GM12865 (cell line): ENCODE measurements around the gene APOBEC2.
A peak's percentile ranks its signal among the peaks of the same experiment; 100 is the strongest.
"Not testable (repeated sequence)": the region's sequence is repeated elsewhere in the genome, so short reads cannot be mapped to it uniquely, and the experiment has no call there.

ENCODE experiments used
- DNase-seq: peaks from one replicate; pipeline ENCODE4 v3.0.0; 2010; ENCODE audit warnings: low read depth
- H3K4me3 ChIP-seq: 2 replicates; pipeline ENCODE4 v1.5.1; 2011; ENCODE audit warnings: mild to moderate bottlenecking, low read depth, low read length, control low read depth
- CTCF ChIP-seq: IDR thresholded peaks from 2 replicates; pipeline ENCODE4 v1.5.1; 2011; ENCODE audit warnings: low read length, control low read depth, low read depth, inconsistent platforms; ENCODE audit not compliant: insufficient read depth; ENCODE audit errors: missing control alignments

APOBEC2 gene

GRCh38 chr6:41053041-41053440 lies at the start of gene APOBEC2:
APOBEC2 (plus strand) TSS chr6:41053202; CDS start chr6:41053348, 146 bp downstream.
- no peak for DNase-seq
- no peak for TF ChIP-seq CTCF
- H3K4me3 ChIP-seq = no peak within 1 kb of the TSS

DNA sequence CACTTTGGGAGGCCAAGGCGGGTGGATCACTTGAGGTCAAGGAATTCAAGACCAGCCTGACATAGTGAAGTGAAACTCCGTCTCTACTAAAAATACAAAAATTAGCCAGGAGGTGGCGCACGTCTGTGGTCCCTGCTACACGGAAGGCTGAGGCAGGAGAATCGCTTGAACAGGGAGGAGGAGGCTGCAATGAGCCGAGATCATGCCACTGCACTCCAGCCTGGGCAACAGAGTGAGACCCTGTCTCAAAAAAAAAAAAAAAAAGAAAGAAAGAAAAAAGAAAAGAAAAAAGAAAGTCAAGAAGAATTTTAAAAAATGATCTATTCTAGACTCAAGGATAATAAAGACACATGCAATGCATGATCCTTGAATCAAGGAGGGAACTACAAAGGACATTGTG lies 46.8 kb upstream of the APOBEC2 start:
- H3K4me3 ChIP-seq = not testable (repeated sequence)
- peak; percentile 38 for TF ChIP-seq CTCF
- DNase-seq = peak; percentile 54

DNA sequence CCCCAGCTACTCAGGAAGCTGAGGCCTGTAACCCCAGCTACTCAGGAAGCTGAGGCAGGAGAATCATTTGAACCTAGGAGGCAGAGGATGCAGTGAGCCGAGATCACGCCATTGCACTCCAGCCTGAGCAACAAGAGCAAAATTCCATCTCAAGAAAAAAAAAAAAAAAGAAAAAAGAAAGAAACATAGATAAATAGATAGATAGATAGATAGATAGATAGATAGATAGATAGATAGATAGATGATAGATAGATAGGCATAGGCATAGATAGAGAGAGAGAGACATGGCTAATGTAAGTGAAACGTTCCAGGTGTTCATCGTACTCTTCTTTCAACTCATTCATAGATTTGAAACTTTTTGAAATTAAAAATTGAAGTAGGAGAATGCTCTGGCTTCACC lies 46.0 kb upstream of the APOBEC2 start:
- DNase-seq, H3K4me3 ChIP-seq: not testable (repeated sequence)

DNA sequence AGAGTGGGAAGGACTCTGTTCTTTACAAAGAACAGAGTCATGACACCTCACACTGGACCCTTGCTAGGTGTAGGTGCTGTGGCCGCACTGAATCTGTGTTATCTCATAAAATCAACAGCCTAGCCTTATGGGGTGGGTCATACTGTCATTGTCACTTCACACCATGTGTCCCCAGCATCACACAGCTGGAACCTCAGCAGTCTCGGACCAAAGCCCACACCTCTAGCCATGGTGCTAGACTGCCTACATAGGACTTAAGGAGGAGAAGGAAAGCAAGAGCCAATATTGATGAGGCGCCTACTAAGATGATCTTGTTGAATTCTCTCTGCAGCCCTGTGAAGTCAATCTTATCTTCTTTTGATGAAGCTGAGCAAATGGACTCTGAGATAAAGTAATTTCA lies 45.0 kb upstream of the APOBEC2 start:
- H3K4me3 ChIP-seq = no peak overlapping the region
- TF ChIP-seq CTCF = no peak
- DNase-seq = no peak

- no peak for TF ChIP-seq CTCF
- H3K4me3 ChIP-seq = no peak overlapping the region
- DNase-seq = no peak
Observed at GRCh38 chr6:41009669-41010068, 43.3 kb upstream of the APOBEC2 start.

GRCh38 chr6:41011673-41012072 lies 41.3 kb upstream of the APOBEC2 start:
- no peak for TF ChIP-seq CTCF
- DNase-seq = no peak
- no peak overlapping the region for H3K4me3 ChIP-seq

- no peak for TF ChIP-seq CTCF
- no peak overlapping the region for H3K4me3 ChIP-seq
- no peak for DNase-seq
Observed at GRCh38 chr6:41013466-41014153, 39.4 kb upstream of the APOBEC2 start.
